SK-N-SH (cell line): Measurements from ENCODE around the gene LDB2.

Experiments
- GABPA ChIP-seq: IDR thresholded peaks from 2 replicates; pipeline ENCODE4 v1.4.0; 2012; ENCODE audit warnings: low read depth, mild to moderate bottlenecking
- RAD21 ChIP-seq: IDR thresholded peaks from 2 replicates; pipeline ENCODE4 v1.6.1; 2012; ENCODE audit warnings: mild to moderate bottlenecking, low read length
- RFX5 ChIP-seq: IDR thresholded peaks from 2 replicates; pipeline ENCODE4 v1.6.1; 2012; ENCODE audit warnings: mild to moderate bottlenecking, improper control_type of control experiment, low read length

- no peak for TF ChIP-seq RAD21
- TF ChIP-seq GABPA: no peak
- no peak for TF ChIP-seq RFX5
Measured at GRCh38 chr4:16867827-16868226, 30.6 kb downstream of the LDB2 start.
